HepG2 (cell line): ENCODE data around the gene APLP1. TPM values are rescaled to one million over a fixed set of nuclear protein-coding genes. Genes with fewer than 3 reads are reported as not detected.

Experiments used
- BRCA1 ChIP-seq: sonication (generic); formaldehyde crosslinking; IDR thresholded peaks from 2 replicates; pipeline ENCODE4 v1.4.0; 2020; ENCODE audit warnings: missing genetic modification reagents
- CCDC6 ChIP-seq: sonication (generic); formaldehyde crosslinking; IDR thresholded peaks from 2 replicates; pipeline ENCODE4 v1.8.1; 2022; ENCODE audit warnings: mild to moderate bottlenecking, missing genetic modification reagents, moderate library complexity
- GLMP ChIP-seq: sonication (generic); formaldehyde crosslinking; IDR thresholded peaks from 2 replicates; pipeline ENCODE4 v1.9.0; 2021; ENCODE audit warnings: missing genetic modification reagents, mild to moderate bottlenecking, borderline replicate concordance
- HIVEP1 ChIP-seq: sonication (generic); formaldehyde crosslinking; IDR thresholded peaks from 2 replicates; pipeline ENCODE4 v1.4.0; 2020; ENCODE audit warnings: mild to moderate bottlenecking, missing genetic modification reagents
- HMGXB3 ChIP-seq: sonication (generic); formaldehyde crosslinking; IDR thresholded peaks from 2 replicates; pipeline ENCODE4 v1.4.0; 2020; ENCODE audit warnings: missing genetic modification reagents, borderline replicate concordance
- HNRNPK ChIP-seq: fragments of 200-400 bp; formaldehyde crosslinking; IDR thresholded peaks from 2 replicates; pipeline ENCODE4 v1.6.1; 2018; ENCODE audit warnings: low read length, low read depth, moderate library complexity, mild to moderate bottlenecking; ENCODE audit not compliant: poor library complexity, severe bottlenecking
- KAT8 ChIP-seq: IDR thresholded peaks from 2 replicates; pipeline ENCODE4 v1.6.1; 2016; ENCODE audit warnings: missing genetic modification reagents, missing compliant biosample characterization
- KDM1A ChIP-seq: IDR thresholded peaks from 2 replicates; pipeline ENCODE4 v1.6.1; 2016; ENCODE audit warnings: missing compliant biosample characterization
- KDM3A ChIP-seq: IDR thresholded peaks from 2 replicates; pipeline ENCODE4 v1.6.1; 2018; ENCODE audit warnings: low read depth, missing compliant biosample characterization
- MAF1 ChIP-seq: sonication (generic); formaldehyde crosslinking; IDR thresholded peaks from 2 replicates; pipeline ENCODE4 v1.5.0; 2020; ENCODE audit warnings: missing genetic modification reagents, borderline replicate concordance
- POGZ ChIP-seq: sonication (generic); formaldehyde crosslinking; IDR thresholded peaks from 2 replicates; pipeline ENCODE4 v1.4.0; 2020; ENCODE audit warnings: mild to moderate bottlenecking, missing genetic modification reagents
- RELA ChIP-seq: sonication (generic); formaldehyde crosslinking; IDR thresholded peaks from 2 replicates; pipeline ENCODE4 v1.4.0; 2020; ENCODE audit warnings: missing genetic modification reagents
- SKI ChIP-seq: fragments of 450-650 bp; IDR thresholded peaks from one replicate; pipeline ENCODE4 v1.6.1; 2018; ENCODE audit warnings: mild to moderate bottlenecking; ENCODE audit not compliant: partially characterized antibody
- TEAD3 ChIP-seq: optimal IDR thresholded peaks from 2 replicates; pipeline ENCODE3; 2016; ENCODE audit warnings: borderline replicate concordance
- THYN1 ChIP-seq: sonication (generic); formaldehyde crosslinking; IDR thresholded peaks from 2 replicates; pipeline ENCODE4 v1.8.1; 2023; ENCODE audit warnings: low read depth, mild to moderate bottlenecking, moderate library complexity, missing genetic modification reagents, borderline replicate concordance
- TOPORS ChIP-seq: sonication (generic); formaldehyde crosslinking; IDR thresholded peaks from 2 replicates; pipeline ENCODE4 v1.8.0; 2023; ENCODE audit warnings: mild to moderate bottlenecking, missing genetic modification reagents
- ZNF205 ChIP-seq: IDR thresholded peaks from 2 replicates; pipeline ENCODE4 v1.6.1; 2018; ENCODE audit warnings: missing biosample characterization, missing genetic modification reagents
- ZNF34 ChIP-seq: sonication (generic); formaldehyde crosslinking; IDR thresholded peaks from 2 replicates; pipeline ENCODE4 v1.4.0; 2020; ENCODE audit warnings: mild to moderate bottlenecking, missing genetic modification reagents, borderline replicate concordance
- ZNF512B ChIP-seq: sonication (generic); formaldehyde crosslinking; IDR thresholded peaks from 2 replicates; pipeline ENCODE4 v1.5.1; 2020; ENCODE audit warnings: missing genetic modification reagents, mild to moderate bottlenecking, borderline replicate concordance
- ZNF580 ChIP-seq: IDR thresholded peaks from 2 replicates; pipeline ENCODE4 v1.6.1; 2016; ENCODE audit warnings: low read depth, borderline replicate concordance
- ZNF766 ChIP-seq: sonication (generic); formaldehyde crosslinking; IDR thresholded peaks from 2 replicates; pipeline ENCODE4 v1.5.0; 2020; ENCODE audit warnings: missing genetic modification reagents, borderline replicate concordance
- ZNF841 ChIP-seq: sonication (generic); formaldehyde crosslinking; IDR thresholded peaks from 2 replicates; pipeline ENCODE4 v1.8.1; 2023; ENCODE audit warnings: missing genetic modification reagents, borderline replicate concordance
- polyA plus RNA-seq, 8 experiments: library from polyadenylated mRNA; depleted of rRNA in 3 of 8; stranded (reverse) in 7 of 8; unstranded in 1 of 8; fragments of >200 nt; fragmentation: Illumina TruSeq in 4 of 8; extraction: Trizol in 4 of 8; gene quantifications; 2 replicates each; pipeline versions ENCODE4 v1.2.1 to v1.2.3, GENCODE V29; 2011 to 2016; ENCODE audit warnings: low read depth in 4 of 8, missing spikeins in 1 of 8, mixed read lengths in 1 of 8; ENCODE audit not compliant: insufficient read depth in 1 of 8
- total RNA-seq, 5 experiments: library from RNA; depleted of rRNA; stranded (reverse); fragments of >200 nt; fragmentation: Illumina TruSeq; extraction: Trizol; gene quantifications; 2 replicates each; pipeline ENCODE4 v1.2.3, GENCODE V29; 2016; ENCODE audit warnings: low read depth in 1 of 5

The APLP1 gene
- total and polyA plus RNA-seq, 2 of the 13 experiments (the other 11 are each of a cell fraction or from before 2014, with no cell fraction given): 2.0 to 2.9 TPM

GRCh38 chr19:35828692-35829301 is 39.6 kb upstream of the APLP1 start (continued):
- TF ChIP-seq ZNF512B (CRISPR knock-in tag): no peak
- 0 out of 2 replicates have a peak, but pooled peaks have one; percentile 45 for TF ChIP-seq MAF1
- no peak for TF ChIP-seq HIVEP1
- TF ChIP-seq ZNF580: peak; percentile 99
- 0 out of 2 replicates have a peak, but pooled peaks have one; percentile 54 for TF ChIP-seq GLMP (CRISPR knock-in tag)
- no peak for TF ChIP-seq ZNF34 (CRISPR knock-in tag)
- peak; percentile 57; the same call in 1 of the 2 replicates for TF ChIP-seq KDM1A (CRISPR knock-in tag)
- peak; percentile 93 for TF ChIP-seq BRCA1 (CRISPR knock-in tag)
- 0 out of 2 replicates have a peak, but pooled peaks have one; percentile 29 for TF ChIP-seq KDM3A
- TF ChIP-seq POGZ (CRISPR knock-in tag): no peak
- peak; percentile 87; the same call in 1 of the 2 replicates for TF ChIP-seq ZNF841 (CRISPR knock-in tag)
- 0 out of 2 replicates have a peak, but pooled peaks have one; percentile 38 for TF ChIP-seq RELA (CRISPR knock-in tag)
- TF ChIP-seq HNRNPK: no peak
- 0 out of 2 replicates have a peak, but pooled peaks have one; percentile 58 for TF ChIP-seq TOPORS (CRISPR knock-in tag)
- TF ChIP-seq ZNF766 (CRISPR knock-in tag): peak; percentile 77; the same call in 1 of the 2 replicates
- peak; percentile 61 for TF ChIP-seq TEAD3 (CRISPR knock-in tag)
- peak; percentile 71; the same call in 1 of the 2 replicates for TF ChIP-seq KAT8 (CRISPR knock-in tag)
- TF ChIP-seq SKI: no peak
- TF ChIP-seq HMGXB3: peak; percentile 97
- peak; percentile 85 for TF ChIP-seq CCDC6
- no peak; the same call in 1 of the 2 replicates for TF ChIP-seq THYN1
- TF ChIP-seq ZNF205 (CRISPR knock-in tag): peak; percentile 92
